ENCODE measurements around the gene LBHD1.

GRCh38 chr11:62627713-62628112 is 44.4 kb downstream of the LBHD1 start:
- TF ChIP-seq CTCF (conservative IDR thresholded peaks at IDR 0.05; ENCODE audit: low read length) (peak; percentile 29; the same call in 1 of the 2 replicates), EZH2phosphoT487 (IDR thresholded peaks at IDR 0.05; ENCODE audit: borderline replicate concordance) (no peak)

Measured in Loucy (cell line).